ENCODE measurements around the gene ZBTB8B. TPM values are rescaled to one million over a fixed set of nuclear protein-coding genes. Genes with fewer than 3 reads are reported as not detected.

ZBTB8B gene
- total and polyA plus RNA-seq, 10 of the 15 experiments (the other 5 are each of a cell fraction or from before 2014, with no cell fraction given): under 0.01 to 0.04 (median 0.01) TPM; not detected in 4

DNA sequence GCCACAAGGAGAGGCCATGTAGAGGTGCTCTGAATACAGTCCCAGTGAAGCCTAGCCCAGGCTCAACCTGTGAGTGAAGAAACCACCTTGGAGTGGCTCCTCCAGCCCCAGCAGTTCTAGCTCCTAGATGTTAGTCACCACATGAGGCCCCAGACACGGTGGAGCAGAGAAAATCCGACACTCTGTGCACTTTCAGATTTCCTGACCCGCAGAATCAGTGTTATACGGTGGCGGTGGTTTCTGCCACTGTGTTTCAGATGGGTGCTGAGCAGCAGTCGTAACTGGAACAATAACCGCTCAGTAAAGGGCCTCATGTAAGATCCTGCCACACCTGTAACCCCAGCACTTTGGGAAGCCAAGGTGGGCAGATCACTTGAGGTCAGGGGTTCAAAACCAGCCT is 38.3 kb downstream of the ZBTB8B start:
- H2AFZ ChIP-seq (ENCODE audit: control insufficient read depth, low read depth, low read length): no peak overlapping the region
- ATAC-seq (no peak), FAIRE-seq (no peak), DNase-seq (ENCODE audit: low read depth, low spot score) (no peak)
- H3K4me3 ChIP-seq: no peak overlapping the region
- RAD21 ChIA-PET (ENCODE audit: unreplicated experiment): no interaction called here
- no peaks in the 10 kb centered on the region for H4K20me1 ChIP-seq (ENCODE audit: control insufficient read depth, insufficient read depth)
- H3K4me2 ChIP-seq (ENCODE audit: control insufficient read depth, insufficient read depth): no peak overlapping the region
- WGBS (ENCODE audit: insufficient coverage, insufficient replicate concordance, low lambda C conversion rate, missing lambda C conversion rate): 58% methylated on average over 7 of the region's 7 CpGs
- SMC1A ChIA-PET (ENCODE audit: uncharacterized antibody, unreplicated experiment): no interaction called here
- H3K27ac ChIP-seq (ENCODE audit: control insufficient read depth, insufficient read depth): no peak overlapping the region
- H3K36me3 ChIP-seq (ENCODE audit: control insufficient read depth in 2 of 2, insufficient read depth in 2 of 2, low read length in 1 of 2): no peaks in the 10 kb centered on the region
- CTCF ChIA-PET: no interaction called here
- H3K79me2 ChIP-seq (ENCODE audit: control insufficient read depth, insufficient read depth, low read length): no peaks in the 10 kb centered on the region
- H3K4me1 ChIP-seq (ENCODE audit: control insufficient read depth, insufficient read depth, low read length): no peaks in the 10 kb centered on the region; the same call in 1 of the 2 replicates
- no peaks in the 10 kb centered on the region for H3K27me3 ChIP-seq (replicated peaks in 1 of 2; ENCODE audit: control insufficient read depth in 2 of 2, insufficient read depth in 2 of 2, low read length in 1 of 2)
- intact Hi-C loops (cut with micrococcal nuclease; ENCODE audit: unreplicated experiment) (no loop called here), in situ Hi-C loops (cut with MboI) (no loop called here)
- BruUV-seq (replicated peaks): no TSS peak
- H3K9ac ChIP-seq (ENCODE audit: control insufficient read depth, insufficient read depth, low read length): no peak overlapping the region
- POLR2A ChIA-PET: interaction anchor here (0.8 kb wide), 1 partner anchor 17 kb away, joined by 5 read pairs; no protein-coding TSS in a partner anchor
- no peaks in the 10 kb centered on the region for H3K9me3 ChIP-seq (replicated peaks; ENCODE audit: control insufficient read depth, insufficient read depth, low read length)
- TF ChIP-seq, protein P1, sequence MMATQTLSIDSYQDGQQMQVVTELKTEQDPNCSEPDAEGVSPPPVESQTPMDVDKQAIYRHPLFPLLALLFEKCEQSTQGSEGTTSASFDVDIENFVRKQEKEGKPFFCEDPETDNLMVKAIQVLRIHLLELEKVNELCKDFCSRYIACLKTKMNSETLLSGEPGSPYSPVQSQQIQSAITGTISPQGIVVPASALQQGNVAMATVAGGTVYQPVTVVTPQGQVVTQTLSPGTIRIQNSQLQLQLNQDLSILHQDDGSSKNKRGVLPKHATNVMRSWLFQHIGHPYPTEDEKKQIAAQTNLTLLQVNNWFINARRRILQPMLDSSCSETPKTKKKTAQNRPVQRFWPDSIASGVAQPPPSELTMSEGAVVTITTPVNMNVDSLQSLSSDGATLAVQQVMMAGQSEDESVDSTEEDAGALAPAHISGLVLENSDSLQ (IDR thresholded peaks at IDR 0.05): no peak
- no peak for TF ChIP-seq MYB (IDR thresholded peaks at IDR 0.05; ENCODE audit: borderline replicate concordance, low read depth, low read length)
- TF ChIP-seq GABPA (IDR thresholded peaks at IDR 0.05; ENCODE audit: low read depth): no peak
- TF ChIP-seq MEF2B (IDR thresholded peaks at IDR 0.05; ENCODE audit: partially characterized antibody, poor library complexity, severe bottlenecking): no peak
- no peak for TF ChIP-seq PAX8 (IDR thresholded peaks at IDR 0.05)
- no peak for TF ChIP-seq JUNB (IDR thresholded peaks at IDR 0.05)
- no peak for TF ChIP-seq NBN (IDR thresholded peaks at IDR 0.05)
- TF ChIP-seq, protein P2, sequence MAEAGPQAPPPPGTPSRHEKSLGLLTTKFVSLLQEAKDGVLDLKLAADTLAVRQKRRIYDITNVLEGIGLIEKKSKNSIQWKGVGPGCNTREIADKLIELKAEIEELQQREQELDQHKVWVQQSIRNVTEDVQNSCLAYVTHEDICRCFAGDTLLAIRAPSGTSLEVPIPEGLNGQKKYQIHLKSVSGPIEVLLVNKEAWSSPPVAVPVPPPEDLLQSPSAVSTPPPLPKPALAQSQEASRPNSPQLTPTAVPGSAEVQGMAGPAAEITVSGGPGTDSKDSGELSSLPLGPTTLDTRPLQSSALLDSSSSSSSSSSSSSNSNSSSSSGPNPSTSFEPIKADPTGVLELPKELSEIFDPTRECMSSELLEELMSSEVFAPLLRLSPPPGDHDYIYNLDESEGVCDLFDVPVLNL (IDR thresholded peaks at IDR 0.05; ENCODE audit: low read depth, low read length): no peak
- TF ChIP-seq, protein P3, sequence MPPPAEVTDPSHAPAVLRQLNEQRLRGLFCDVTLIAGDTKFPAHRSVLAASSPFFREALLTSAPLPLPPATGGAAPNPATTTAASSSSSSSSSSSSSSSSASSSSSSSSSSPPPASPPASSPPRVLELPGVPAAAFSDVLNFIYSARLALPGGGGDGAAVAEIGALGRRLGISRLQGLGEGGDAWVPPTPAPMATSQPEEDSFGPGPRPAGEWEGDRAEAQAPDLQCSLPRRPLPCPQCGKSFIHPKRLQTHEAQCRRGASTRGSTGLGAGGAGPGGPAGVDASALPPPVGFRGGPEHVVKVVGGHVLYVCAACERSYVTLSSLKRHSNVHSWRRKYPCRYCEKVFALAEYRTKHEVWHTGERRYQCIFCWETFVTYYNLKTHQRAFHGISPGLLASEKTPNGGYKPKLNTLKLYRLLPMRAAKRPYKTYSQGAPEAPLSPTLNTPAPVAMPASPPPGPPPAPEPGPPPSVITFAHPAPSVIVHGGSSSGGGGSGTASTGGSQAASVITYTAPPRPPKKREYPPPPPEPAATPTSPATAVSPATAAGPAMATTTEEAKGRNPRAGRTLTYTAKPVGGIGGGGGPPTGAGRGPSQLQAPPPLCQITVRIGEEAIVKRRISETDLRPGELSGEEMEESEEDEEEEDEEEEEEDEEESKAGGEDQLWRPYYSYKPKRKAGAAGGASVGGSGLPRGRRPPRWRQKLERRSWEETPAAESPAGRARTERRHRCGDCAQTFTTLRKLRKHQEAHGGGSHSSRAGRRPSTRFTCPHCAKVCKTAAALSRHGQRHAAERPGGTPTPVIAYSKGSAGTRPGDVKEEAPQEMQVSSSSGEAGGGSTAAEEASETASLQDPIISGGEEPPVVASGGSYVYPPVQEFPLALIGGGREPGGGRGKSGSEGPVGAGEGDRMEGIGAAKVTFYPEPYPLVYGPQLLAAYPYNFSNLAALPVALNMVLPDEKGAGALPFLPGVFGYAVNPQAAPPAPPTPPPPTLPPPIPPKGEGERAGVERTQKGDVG (CRISPR knock-in tag; IDR thresholded peaks at IDR 0.05): no peak
- TF ChIP-seq STAT3 (IDR thresholded peaks at IDR 0.05; ENCODE audit: low read depth, low read length): no peak
- TF ChIP-seq, protein P4, sequence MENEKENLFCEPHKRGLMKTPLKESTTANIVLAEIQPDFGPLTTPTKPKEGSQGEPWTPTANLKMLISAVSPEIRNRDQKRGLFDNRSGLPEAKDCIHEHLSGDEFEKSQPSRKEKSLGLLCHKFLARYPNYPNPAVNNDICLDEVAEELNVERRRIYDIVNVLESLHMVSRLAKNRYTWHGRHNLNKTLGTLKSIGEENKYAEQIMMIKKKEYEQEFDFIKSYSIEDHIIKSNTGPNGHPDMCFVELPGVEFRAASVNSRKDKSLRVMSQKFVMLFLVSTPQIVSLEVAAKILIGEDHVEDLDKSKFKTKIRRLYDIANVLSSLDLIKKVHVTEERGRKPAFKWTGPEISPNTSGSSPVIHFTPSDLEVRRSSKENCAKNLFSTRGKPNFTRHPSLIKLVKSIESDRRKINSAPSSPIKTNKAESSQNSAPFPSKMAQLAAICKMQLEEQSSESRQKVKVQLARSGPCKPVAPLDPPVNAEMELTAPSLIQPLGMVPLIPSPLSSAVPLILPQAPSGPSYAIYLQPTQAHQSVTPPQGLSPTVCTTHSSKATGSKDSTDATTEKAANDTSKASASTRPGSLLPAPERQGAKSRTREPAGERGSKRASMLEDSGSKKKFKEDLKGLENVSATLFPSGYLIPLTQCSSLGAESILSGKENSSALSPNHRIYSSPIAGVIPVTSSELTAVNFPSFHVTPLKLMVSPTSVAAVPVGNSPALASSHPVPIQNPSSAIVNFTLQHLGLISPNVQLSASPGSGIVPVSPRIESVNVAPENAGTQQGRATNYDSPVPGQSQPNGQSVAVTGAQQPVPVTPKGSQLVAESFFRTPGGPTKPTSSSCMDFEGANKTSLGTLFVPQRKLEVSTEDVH (IDR thresholded peaks at IDR 0.05; ENCODE audit: low read depth, partially characterized antibody): no peak
- TF ChIP-seq, protein P5, sequence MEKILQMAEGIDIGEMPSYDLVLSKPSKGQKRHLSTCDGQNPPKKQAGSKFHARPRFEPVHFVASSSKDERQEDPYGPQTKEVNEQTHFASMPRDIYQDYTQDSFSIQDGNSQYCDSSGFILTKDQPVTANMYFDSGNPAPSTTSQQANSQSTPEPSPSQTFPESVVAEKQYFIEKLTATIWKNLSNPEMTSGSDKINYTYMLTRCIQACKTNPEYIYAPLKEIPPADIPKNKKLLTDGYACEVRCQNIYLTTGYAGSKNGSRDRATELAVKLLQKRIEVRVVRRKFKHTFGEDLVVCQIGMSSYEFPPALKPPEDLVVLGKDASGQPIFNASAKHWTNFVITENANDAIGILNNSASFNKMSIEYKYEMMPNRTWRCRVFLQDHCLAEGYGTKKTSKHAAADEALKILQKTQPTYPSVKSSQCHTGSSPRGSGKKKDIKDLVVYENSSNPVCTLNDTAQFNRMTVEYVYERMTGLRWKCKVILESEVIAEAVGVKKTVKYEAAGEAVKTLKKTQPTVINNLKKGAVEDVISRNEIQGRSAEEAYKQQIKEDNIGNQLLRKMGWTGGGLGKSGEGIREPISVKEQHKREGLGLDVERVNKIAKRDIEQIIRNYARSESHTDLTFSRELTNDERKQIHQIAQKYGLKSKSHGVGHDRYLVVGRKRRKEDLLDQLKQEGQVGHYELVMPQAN (conservative IDR thresholded peaks at IDR 0.05): no peak
- no peak for TF ChIP-seq TBL1XR1 (IDR thresholded peaks at IDR 0.05; ENCODE audit: low read depth, low read length)
- no peak for TF ChIP-seq CBX5 (IDR thresholded peaks at IDR 0.05; ENCODE audit: low read depth)
